Natural killer cell (primary cell): Measurements from ENCODE around the gene SLC6A13. TPM values are rescaled to one million over a fixed set of nuclear protein-coding genes. Genes with fewer than 3 reads are reported as not detected.

ENCODE experiments used
- ATAC-seq, 3 donors: fragments of 150-1000 bp in 2 of 3; fragments of 200-7000 bp in 1 of 3; cut with Tn5 transposase; 1 replicate in 1 of 3; 2 replicates in 2 of 3; pipeline ENCODE4 v1.10.0; 2021; ENCODE audit warnings: mild to moderate bottlenecking in 2 of 3, moderate library complexity in 2 of 3
- DNase-seq, 2 donors: peaks; one replicate each; pipeline versions ENCODE4 v3.0.0 to v3.0.0-alpha.2; 2013 to 2021; ENCODE audit warnings: mixed read lengths in 1 of 2
- H3K27ac ChIP-seq: one replicate; pipeline ENCODE4 v1.5.1; 2013; ENCODE audit warnings: mild to moderate bottlenecking, low read length
- H3K27me3 ChIP-seq: one replicate; pipeline ENCODE4 v1.6.1; 2013; ENCODE audit warnings: low read length; ENCODE audit not compliant: control insufficient read depth, insufficient read depth
- H3K36me3 ChIP-seq: one replicate; pipeline ENCODE4 v1.6.1; 2013; ENCODE audit warnings: low read length; ENCODE audit not compliant: control insufficient read depth, insufficient read depth
- H3K4me1 ChIP-seq: one replicate; pipeline ENCODE4 v1.6.1; 2013; ENCODE audit warnings: low read length; ENCODE audit not compliant: control insufficient read depth, insufficient read depth
- H3K4me3 ChIP-seq: one replicate; pipeline ENCODE4 v1.5.1; 2013; ENCODE audit warnings: low read length
- H3K9me3 ChIP-seq: one replicate; pipeline ENCODE4 v1.6.1; 2013; ENCODE audit warnings: low read length; ENCODE audit not compliant: control insufficient read depth, insufficient read depth
- H3K27ac Mint-ChIP-seq, 2 donors: one replicate each; pipeline ENCODE4 v1.8.0; 2022; ENCODE audit warnings: mild to moderate bottlenecking in 2 of 2, mixed read lengths in 2 of 2, moderate library complexity in 1 of 2
- H3K27me3 Mint-ChIP-seq, 2 donors: one replicate each; pipeline ENCODE4 v1.8.0; 2022; ENCODE audit warnings: low read depth in 2 of 2, mixed read lengths in 2 of 2
- H3K36me3 Mint-ChIP-seq: one replicate; pipeline ENCODE4 v1.8.0; 2022; ENCODE audit warnings: mixed read lengths
- H3K4me1 Mint-ChIP-seq, 2 donors: one replicate each; pipeline ENCODE4 v1.8.0; 2022; ENCODE audit warnings: mixed read lengths in 2 of 2
- H3K4me3 Mint-ChIP-seq: one replicate; pipeline ENCODE4 v1.8.0; 2022; ENCODE audit warnings: mild to moderate bottlenecking, moderate library complexity, mixed read lengths
- H3K9me3 Mint-ChIP-seq, 2 donors: one replicate each; pipeline ENCODE4 v1.8.0; 2022; ENCODE audit warnings: mixed read lengths in 2 of 2
- CTCF ChIP-seq: fragments of 200-600 bp; IDR thresholded peaks from one replicate; pipeline ENCODE4 v1.8.0; 2022; ENCODE audit warnings: antibody characterized with exemption
- WGBS: methylation state at CpG from one replicate; pipeline ENCODE4 v1.1.7; 2013; ENCODE audit warnings: missing lambda C conversion rate; ENCODE audit not compliant: insufficient coverage; 5-methylcytosine and 5-hydroxymethylcytosine counted together
- intact Hi-C: fragments of 100-400 bp; cut with micrococcal nuclease; formaldehyde crosslinking; loops from one replicate; pipeline ENCODE4 v1.14.2; 2022
- total RNA-seq, 4 donors: library from RNA; stranded (reverse); fragments of 120-200 nt in 1 of 4; gene quantifications; one replicate each; pipeline versions ENCODE4 v1.2.3 to v1.2.4, GENCODE V29; 2013 to 2022

Gene SLC6A13
- total RNA-seq, 3 donors from 2014 or later (not counting 1 experiment from before 2014, with no cell fraction given): 0.79 to 2.2 TPM; not detected in 1

GRCh38 chr12:182381-182892 is 80.2 kb downstream of the SLC6A13 start:
- intact Hi-C loops: no loop called here
- Histone ChIP-seq H3K9me3 (no peaks in the 10 kb centered on the region), H3K36me3 (no peaks in the 10 kb centered on the region), H3K27me3 (no peaks in the 10 kb centered on the region), H3K4me1 (peaks cover 29% of the 10 kb centered on the region), H3K4me3 (no peak overlapping the region), H3K27ac (no peak overlapping the region)
- peaks cover 20 to 27% of the 10 kb centered on the region in 2 donors for H3K27me3 Mint-ChIP-seq
- H3K9me3 Mint-ChIP-seq: no peaks in the 10 kb centered on the region
- DNase-seq (no peak), ATAC-seq (no peak)
- TF ChIP-seq CTCF: no peak
- no peak overlapping the region for H3K27ac Mint-ChIP-seq
- no peaks in the 10 kb centered on the region for H3K36me3 Mint-ChIP-seq
- H3K4me3 Mint-ChIP-seq: no peak overlapping the region
- 88% methylated on average over 10 of the region's 10 CpGs for WGBS
- H3K4me1 Mint-ChIP-seq: peaks cover 16 to 31% of the 10 kb centered on the region in 2 donors

- Histone ChIP-seq H3K27me3 (no peaks in the 10 kb centered on the region), H3K36me3 (no peaks in the 10 kb centered on the region), H3K27ac (no peak overlapping the region), H3K9me3 (no peaks in the 10 kb centered on the region), H3K4me3 (no peak overlapping the region), H3K4me1 (peaks cover 26% of the 10 kb centered on the region)
- H3K27ac Mint-ChIP-seq: no peak overlapping the region
- DNase-seq (no peak), ATAC-seq (no peak)
- no peaks in the 10 kb centered on the region for H3K36me3 Mint-ChIP-seq
- no peak for TF ChIP-seq CTCF
- intact Hi-C loops: no loop called here
- 92% methylated on average over 17 of the region's 17 CpGs for WGBS
- H3K4me3 Mint-ChIP-seq: no peak overlapping the region
- no peaks in the 10 kb centered on the region for H3K9me3 Mint-ChIP-seq
- H3K4me1 Mint-ChIP-seq: peaks cover 16 to 28% of the 10 kb centered on the region in 2 donors
- H3K27me3 Mint-ChIP-seq: peaks cover 20 to 27% of the 10 kb centered on the region in 2 donors
Measured at GRCh38 chr12:181921-182320, 80.7 kb downstream of the SLC6A13 start.

- H3K27me3 ChIP-seq: no peaks in the 10 kb centered on the region
- H3K27ac ChIP-seq: no peak overlapping the region
- no peaks in the 10 kb centered on the region for H3K9me3 Mint-ChIP-seq
- H3K9me3 ChIP-seq: no peaks in the 10 kb centered on the region
- H3K4me1 ChIP-seq: peaks cover 25% of the 10 kb centered on the region
- DNase-seq: peak; percentile 11 to 27
- no peak overlapping the region for H3K4me3 ChIP-seq
- TF ChIP-seq CTCF: no peak
- no peaks in the 10 kb centered on the region for H3K36me3 ChIP-seq
- peak overlapping the region; percentile 65 to 84 for H3K27ac Mint-ChIP-seq
- peak; percentile 65 to 90 (median 78) for ATAC-seq
- peaks cover 15 to 19% of the 10 kb centered on the region in 2 donors for H3K27me3 Mint-ChIP-seq
- intact Hi-C loops: no loop called here
- H3K36me3 Mint-ChIP-seq: no peaks in the 10 kb centered on the region
- 6% methylated on average over 8 of the region's 8 CpGs for WGBS
- peak overlapping the region; percentile 65 for H3K4me3 Mint-ChIP-seq
- peaks cover 11 to 34% of the 10 kb centered on the region in 2 donors for H3K4me1 Mint-ChIP-seq
Measured at GRCh38 chr12:180445-180844, 82.2 kb downstream of the SLC6A13 start.

- H3K36me3 Mint-ChIP-seq: no peaks in the 10 kb centered on the region
- no peak for TF ChIP-seq CTCF
- no peak overlapping the region for H3K27ac ChIP-seq
- no peaks in the 10 kb centered on the region for H3K36me3 ChIP-seq
- peaks cover 11 to 34% of the 10 kb centered on the region in 2 donors for H3K4me1 Mint-ChIP-seq
- peaks cover 14% of the 10 kb centered on the region in 2 donors for H3K27me3 Mint-ChIP-seq
- H3K27me3 ChIP-seq: no peaks in the 10 kb centered on the region
- DNase-seq (no peak), ATAC-seq (no peak)
- no peak overlapping the region for H3K4me3 ChIP-seq
- H3K9me3 Mint-ChIP-seq: no peaks in the 10 kb centered on the region
- no peaks in the 10 kb centered on the region for H3K9me3 ChIP-seq
- 88% methylated on average over 5 of the region's 5 CpGs for WGBS
- peak overlapping the region; percentile 65 to 84 for H3K27ac Mint-ChIP-seq
- peak overlapping the region; percentile 65 for H3K4me3 Mint-ChIP-seq
- intact Hi-C loops: no loop called here
- peaks cover 25% of the 10 kb centered on the region for H3K4me1 ChIP-seq
Measured at GRCh38 chr12:179885-180284, 82.8 kb downstream of the SLC6A13 start.
